Medulla oblongata (tissue), 1 donor: ENCODE measurements around the gene CCDC66.
"Not testable (repeated sequence)": the region's sequence is repeated elsewhere in the genome, so short reads cannot be mapped to it uniquely, and the experiment has no call there.

Experiments used
- DNase-seq: peaks from one replicate; pipeline ENCODE4 v3.0.0-alpha.2; 2015; ENCODE audit errors: extremely low spot score

The CCDC66 gene

GRCh38 chr3:56556908-56557830 lies at the start of gene CCDC66:
TSS of gene CCDC66 (plus strand) at chr3:56557175. CDS start at chr3:56557243, 68 bp downstream.
- peak; percentile 94 for DNase-seq

DNA sequence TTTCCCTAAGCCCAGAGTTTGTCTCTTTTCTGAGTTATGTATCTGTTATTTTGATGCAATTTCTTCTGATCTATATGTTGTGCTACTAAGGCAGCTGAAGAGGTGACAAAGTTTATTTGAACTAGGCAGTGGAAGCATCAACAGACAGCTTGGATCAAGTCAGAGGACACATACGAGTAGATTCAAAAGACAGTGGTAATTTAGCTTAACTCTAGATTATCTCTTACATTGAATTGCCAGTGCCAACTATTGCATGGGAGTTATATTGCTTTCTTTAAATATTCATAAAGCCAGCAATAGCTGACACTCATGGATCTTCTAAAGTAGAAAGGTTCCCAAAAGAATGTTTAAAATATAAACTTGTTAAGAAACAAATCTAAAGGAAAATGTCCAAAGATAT lies 37.3 kb upstream of the CCDC66 start:
- DNase-seq: no peak

GRCh38 chr3:56522374-56522773 lies 34.6 kb upstream of the CCDC66 start:
- no peak for DNase-seq

DNA sequence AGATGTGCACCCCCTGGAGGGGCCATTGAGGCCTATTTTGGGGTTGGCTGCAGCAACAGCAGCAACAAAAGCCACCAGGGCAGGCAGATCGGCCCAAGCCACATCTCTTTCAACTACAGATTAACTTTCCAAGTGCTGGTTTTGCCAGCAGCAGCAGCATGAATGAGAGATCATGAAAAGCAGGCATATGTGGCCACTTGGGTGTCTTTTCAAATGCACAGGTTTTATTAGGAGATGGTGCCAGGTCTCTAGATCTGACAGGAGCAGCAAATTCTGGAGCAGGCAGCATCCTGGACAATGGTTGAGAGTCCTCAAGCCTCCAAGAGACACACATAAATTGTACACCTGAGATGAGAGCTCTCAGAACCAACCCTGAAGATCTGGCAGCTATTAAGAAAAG lies 31.7 kb upstream of the CCDC66 start:
- no peak for DNase-seq

DNA sequence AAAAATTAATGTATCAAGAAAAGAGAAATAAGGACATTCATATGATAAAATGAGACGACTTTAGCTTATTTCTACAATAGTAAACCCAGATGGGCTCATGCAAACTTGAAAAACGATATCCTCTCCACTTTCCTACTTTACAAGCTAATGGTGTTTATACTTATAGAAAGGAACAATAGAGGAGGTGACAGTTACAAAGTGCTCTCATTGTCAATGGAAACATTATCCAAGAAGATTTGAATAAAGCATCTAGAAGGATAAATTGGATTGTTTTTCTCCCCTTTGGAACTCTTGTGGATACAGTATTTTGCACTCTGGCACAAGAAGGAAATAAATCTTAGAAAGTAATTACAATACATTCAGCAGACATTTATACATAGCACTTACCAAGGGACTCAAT lies 20.2 kb upstream of the CCDC66 start:
- DNase-seq: no peak

DNA sequence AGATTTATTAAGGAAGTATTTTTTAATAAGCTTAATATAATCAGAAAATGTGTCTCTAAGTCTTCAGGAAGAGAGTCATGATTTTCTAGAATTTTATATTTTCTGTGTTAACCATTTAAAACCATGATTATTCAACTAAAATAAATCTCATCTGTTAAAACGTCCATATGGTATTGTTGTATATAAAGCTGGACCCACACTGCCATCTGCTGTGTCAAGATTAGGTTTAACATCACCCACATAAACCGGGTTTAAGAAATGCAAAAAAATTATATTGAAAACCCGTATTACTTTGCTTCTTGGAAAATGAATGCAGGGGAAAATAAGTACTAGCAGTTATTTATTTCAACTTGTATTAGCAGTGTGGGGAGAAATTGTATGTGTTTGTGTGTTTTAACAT lies 9.5 kb upstream of the CCDC66 start:
- no peak for DNase-seq

GRCh38 chr3:56557831-56558170 lies 826 bp downstream of the CCDC66 start:
- DNase-seq: no peak

GRCh38 chr3:56573501-56573900 lies 16.5 kb downstream of the CCDC66 start:
- DNase-seq: no peak

GRCh38 chr3:56581941-56582340 lies 25.0 kb downstream of the CCDC66 start:
- not testable (repeated sequence) for DNase-seq

DNA sequence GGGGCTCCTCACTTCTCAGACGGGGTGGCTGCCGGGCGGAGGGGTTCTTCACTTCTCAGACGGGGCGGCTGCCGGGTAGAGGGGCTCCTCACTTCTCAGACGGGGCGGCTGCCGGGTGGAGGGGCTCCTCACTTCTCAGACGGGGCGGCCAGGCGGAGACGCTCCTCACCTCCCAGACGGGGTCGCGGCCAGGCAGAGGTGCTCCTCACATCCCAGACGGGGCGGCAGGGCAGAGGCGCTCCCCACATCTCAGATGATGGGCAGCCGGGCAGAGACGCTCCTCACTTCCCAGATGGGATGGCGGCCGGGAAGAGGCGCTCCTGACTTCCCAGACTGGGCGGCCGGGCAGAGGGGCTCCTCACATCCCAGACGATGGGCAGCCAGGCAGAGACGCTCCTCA lies 27.3 kb downstream of the CCDC66 start:
- DNase-seq: not testable (repeated sequence)

DNA sequence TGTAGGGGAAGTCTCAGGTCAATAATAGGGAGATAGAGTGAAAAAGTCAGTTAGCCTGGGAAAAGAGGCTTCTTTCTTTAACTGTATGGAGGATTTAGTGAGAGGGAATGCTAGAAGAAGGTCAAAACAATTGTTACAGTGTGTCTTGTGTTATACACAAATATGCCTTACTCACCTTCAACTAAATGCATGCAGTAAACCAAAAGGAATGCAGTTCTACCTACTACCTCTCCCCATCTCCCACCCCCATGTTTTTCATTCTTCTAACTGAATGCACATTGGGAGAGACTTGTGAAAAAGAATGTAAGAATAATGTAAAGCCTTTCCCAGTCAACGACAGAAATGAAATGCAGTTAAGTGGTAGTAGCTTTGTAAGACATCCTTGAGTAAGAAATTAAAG lies 33.8 kb downstream of the CCDC66 start:
- no peak for DNase-seq

DNA sequence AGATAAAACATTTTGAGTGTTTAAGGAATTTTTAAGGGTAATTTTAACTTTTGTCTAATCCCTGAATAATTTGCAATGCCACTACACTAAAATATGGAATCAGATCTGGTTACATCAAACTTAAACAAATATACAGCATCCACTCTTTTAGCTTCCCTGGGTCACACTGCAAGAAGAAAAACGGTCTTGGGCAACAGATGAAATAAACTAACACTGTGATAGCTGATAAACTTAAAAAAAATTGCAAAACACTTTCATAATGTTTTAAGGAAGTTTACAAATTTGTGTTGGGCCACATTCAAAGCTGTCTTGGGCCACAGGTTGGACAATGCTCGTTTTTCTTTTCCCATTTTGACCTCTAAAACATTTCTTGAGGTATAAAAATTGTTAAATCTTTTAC lies 34.3 kb downstream of the CCDC66 start:
- no peak for DNase-seq

DNA sequence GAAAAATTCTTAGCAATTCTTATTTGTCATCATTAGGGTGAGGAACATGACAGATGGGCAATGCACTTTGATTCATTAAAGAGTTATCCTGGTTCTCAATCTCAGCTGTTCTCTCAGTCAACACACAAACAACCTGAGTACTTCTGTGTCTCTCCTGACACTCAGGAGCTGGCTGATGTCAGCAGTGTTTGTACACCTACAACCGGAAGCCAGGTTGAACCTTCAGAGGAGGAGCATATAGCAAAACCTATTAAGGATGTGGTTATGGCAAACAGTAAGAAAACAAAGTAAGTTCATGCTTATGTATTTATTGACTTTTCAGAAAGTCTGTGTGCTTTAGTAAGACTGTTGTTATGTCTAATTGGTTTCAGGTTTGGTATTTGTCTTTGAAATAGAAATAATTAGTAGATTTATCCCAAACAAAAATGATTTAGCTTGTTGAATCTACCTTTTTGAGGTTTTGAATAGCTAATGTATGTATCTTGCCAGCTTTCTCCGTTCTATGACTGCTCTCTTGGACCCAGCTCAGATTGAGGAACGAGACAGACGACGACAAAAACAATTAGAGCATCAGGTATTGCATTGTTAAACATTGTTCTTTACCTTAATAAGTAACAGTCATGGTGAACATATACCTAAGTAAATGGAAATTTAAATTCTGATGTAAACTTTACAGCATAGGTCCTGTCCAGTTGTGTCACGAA lies 36.6 kb downstream of the CCDC66 start:
- DNase-seq: no peak

- DNase-seq: no peak
Measured at GRCh38 chr3:56595975-56596840, 39.2 kb downstream of the CCDC66 start.

- DNase-seq: not testable (repeated sequence)
Measured at GRCh38 chr3:56608479-56608878, 51.5 kb downstream of the CCDC66 start.

- no peak for DNase-seq
Measured at GRCh38 chr3:56610669-56611335, 53.8 kb downstream of the CCDC66 start.

GRCh38 chr3:56611364-56611763 lies 54.4 kb downstream of the CCDC66 start:
- no peak for DNase-seq

DNA sequence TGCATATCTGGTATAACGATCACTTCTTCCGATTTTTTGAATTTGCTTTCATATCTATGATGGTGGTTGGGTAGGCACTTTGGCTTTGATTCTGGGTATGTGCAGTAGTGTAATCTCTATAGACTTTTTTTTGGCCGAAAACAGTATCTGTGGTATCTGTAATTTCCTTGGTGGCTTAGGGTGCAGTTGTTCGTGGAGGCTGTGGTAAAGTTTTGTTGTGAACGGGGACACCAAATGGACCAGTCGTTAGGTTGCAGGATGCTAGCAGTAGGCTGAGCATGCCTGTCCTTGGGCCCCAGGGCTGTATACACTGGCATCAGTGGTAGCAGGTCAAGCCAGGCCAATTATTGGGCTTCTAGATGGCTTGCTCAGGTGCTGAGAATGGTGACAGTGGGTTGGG lies 55.2 kb downstream of the CCDC66 start:
- no peak for DNase-seq

GRCh38 chr3:56613016-56613415 lies 56.0 kb downstream of the CCDC66 start:
- no peak for DNase-seq

DNA sequence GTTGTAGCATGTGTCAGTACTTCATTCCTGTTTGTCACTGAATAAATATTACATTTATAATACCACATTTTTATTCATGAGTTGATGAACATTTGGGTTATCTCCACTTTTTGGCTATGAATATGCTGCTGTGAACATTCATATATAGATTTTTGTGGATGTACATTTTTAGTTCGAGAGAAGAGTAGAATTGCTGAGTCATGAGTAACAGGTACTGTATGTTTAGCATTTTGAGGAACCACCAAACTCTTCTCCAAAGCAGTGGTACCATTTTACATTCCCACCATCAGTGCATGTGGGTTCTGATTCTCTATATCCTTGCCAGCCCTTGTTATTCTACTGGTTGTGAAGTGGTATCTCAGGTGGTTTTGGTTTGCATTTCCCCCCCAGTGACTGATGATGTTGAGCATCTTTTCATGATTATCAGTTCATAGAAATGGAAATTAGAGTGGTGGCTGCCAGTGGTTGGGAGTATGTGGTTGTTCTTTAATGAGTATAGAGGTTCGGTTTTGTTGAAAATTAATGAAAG lies 59.6 kb downstream of the CCDC66 start:
- no peak for DNase-seq

GRCh38 chr3:56620371-56620770 lies 63.4 kb downstream of the CCDC66 start:
- DNase-seq: no peak
